AG04450 (cell line): ENCODE results near the gene HOPX. TPM values are rescaled to one million over a fixed set of nuclear protein-coding genes. Genes with fewer than 3 reads are reported as not detected.
"Not testable (repeated sequence)": the region's sequence is repeated elsewhere in the genome, so short reads cannot be mapped to it uniquely, and the experiment has no call there.

ENCODE experiments used
- CTCF ChIA-PET: fragments of 300-600, 350-600 bp; formaldehyde crosslinking; extraction: SDS; loops from one replicate; lab custom pipeline; 2022; ENCODE audit warnings: antibody characterized with exemption, inconsistent platforms; lab: Charles Lee
- POLR2A ChIA-PET: fragments of 350-600 bp; formaldehyde crosslinking; extraction: SDS; loops from one replicate; lab custom pipeline; 2021; ENCODE audit warnings: antibody characterized with exemption, inconsistent platforms; lab: Yijun Ruan, JAX
- DNase-seq: peaks from one replicate; pipeline ENCODE4 v3.0.0-alpha.2; 2011; ENCODE audit warnings: low read depth, low spot score
- H3K27ac ChIP-seq: one replicate; pipeline ENCODE4 v1.5.1; 2012; ENCODE audit warnings: low read depth, low read length, control low read depth
- H3K27me3 ChIP-seq: one replicate; pipeline ENCODE4 v1.6.0; 2012; ENCODE audit warnings: low read length; ENCODE audit not compliant: control insufficient read depth, insufficient read depth
- H3K4me3 ChIP-seq: 2 replicates; pipeline ENCODE4 v1.5.1; 2011; ENCODE audit warnings: mild to moderate bottlenecking, low read depth, low read length, control low read depth
- H3K9me3 ChIP-seq: 2 replicates; pipeline ENCODE4 v1.5.1; 2012; ENCODE audit warnings: low read length; ENCODE audit not compliant: control insufficient read depth, insufficient read depth
- CTCF ChIP-seq: IDR thresholded peaks from 2 replicates; pipeline ENCODE4 v1.5.1; 2011; ENCODE audit warnings: low read depth, low read length, control low read depth, inconsistent platforms
- polyA plus RNA-seq: library from polyadenylated mRNA; depleted of rRNA; stranded (reverse); fragments of >200 nt; gene quantifications from 2 replicates; pipeline ENCODE4 v1.2.3, GENCODE V29; 2011

HOPX gene
- polyA plus RNA-seq, 1 experiment, result 2.9 TPM

- CTCF ChIA-PET, result no interaction called here
- peak; percentile 8 for DNase-seq
Observed at GRCh38 chr4:56698329-56698728, 17.2 kb upstream of the HOPX start.

GRCh38 chr4:56696056-56696455 is 15.0 kb upstream of the HOPX start:
- TF ChIP-seq CTCF, result no peak
- Histone ChIP-seq H3K9me3 (no peaks in the 10 kb centered on the region), H3K27ac (no peak overlapping the region), H3K4me3 (no peak overlapping the region), H3K27me3 (peaks cover 12% of the 10 kb centered on the region)
- CTCF ChIA-PET, result no interaction called here
- DNase-seq, result no peak
- POLR2A ChIA-PET, result no interaction called here

More at GRCh38 chr4:56698329-56698728, 17.2 kb upstream of the HOPX start:
- no peaks in the 10 kb centered on the region for H3K27me3 ChIP-seq
- TF ChIP-seq CTCF, result no peak
- H3K27ac ChIP-seq, result no peak overlapping the region
- H3K9me3 ChIP-seq, result no peaks in the 10 kb centered on the region
- POLR2A ChIA-PET, result no interaction called here
- no peak overlapping the region for H3K4me3 ChIP-seq

GRCh38 chr4:56693476-56693875 is 12.4 kb upstream of the HOPX start:
- H3K27ac ChIP-seq, DNase-seq, H3K4me3 ChIP-seq, POLR2A ChIA-PET, CTCF ChIA-PET, H3K9me3 ChIP-seq: not testable (repeated sequence)
- peaks cover 22% of the 10 kb centered on the region for H3K27me3 ChIP-seq

- no peaks in the 10 kb centered on the region for H3K9me3 ChIP-seq
- CTCF ChIA-PET, result no interaction called here
- POLR2A ChIA-PET, result no interaction called here
- TF ChIP-seq CTCF, result no peak
- no peak overlapping the region for H3K27ac ChIP-seq
- H3K27me3 ChIP-seq, result peaks cover 22% of the 10 kb centered on the region
- DNase-seq, result no peak
- no peak overlapping the region for H3K4me3 ChIP-seq
Observed at GRCh38 chr4:56692576-56692975, 11.5 kb upstream of the HOPX start.

GRCh38 chr4:56691425-56691824 is 10.3 kb upstream of the HOPX start:
- ChIA-PET CTCF (interaction anchor here (0.6 kb wide), 1 partner anchor 145 kb away, joined by 3 read pairs; no protein-coding TSS in a partner anchor), POLR2A (no interaction called here)
- DNase-seq, result no peak
- TF ChIP-seq CTCF, result no peak
- Histone ChIP-seq H3K4me3 (no peak overlapping the region), H3K27ac (no peak overlapping the region), H3K9me3 (no peaks in the 10 kb centered on the region), H3K27me3 (peaks cover 24% of the 10 kb centered on the region)

- no peak for DNase-seq
- CTCF ChIA-PET, result no interaction called here
- TF ChIP-seq CTCF, result peak; percentile 21; the same call in 1 of the 2 replicates
- POLR2A ChIA-PET, result no interaction called here
- no peaks in the 10 kb centered on the region for H3K9me3 ChIP-seq
- H3K27ac ChIP-seq, result no peak overlapping the region
- no peak overlapping the region for H3K4me3 ChIP-seq
- peaks cover 25% of the 10 kb centered on the region for H3K27me3 ChIP-seq
Observed at GRCh38 chr4:56690393-56690792, 9.3 kb upstream of the HOPX start.
